HG03521 (cell line): ENCODE measurements around the gene AUH.
A peak's percentile ranks its signal among the peaks of the same experiment; 100 is the strongest.
"Not testable (repeated sequence)": the region's sequence is repeated elsewhere in the genome, so short reads cannot be mapped to it uniquely, and the experiment has no call there.

Experiments
- ATAC-seq: cut with Tn5 transposase; IDR thresholded peaks from one replicate; pipeline ENCODE4 v1.9.1; 2021; ENCODE audit warnings: mild to moderate bottlenecking, moderate library complexity; ENCODE audit not compliant: unreplicated experiment

AUH gene

GRCh38 chr9:91212596-91213243 lies 149.0 kb downstream of the AUH start:
- ATAC-seq: no peak

GRCh38 chr9:91211919-91212318 lies 149.8 kb downstream of the AUH start:
- ATAC-seq: no peak

- ATAC-seq: no peak
These were observed 150.3 kb downstream of the AUH start for GRCh38 chr9:91211414-91211813.

- ATAC-seq: no peak
These were observed 151.4 kb downstream of the AUH start for GRCh38 chr9:91210318-91210717.

- no peak for ATAC-seq
These were observed 152.9 kb downstream of the AUH start for GRCh38 chr9:91208837-91209236.

- no peak for ATAC-seq
These were observed 153.3 kb downstream of the AUH start for GRCh38 chr9:91208419-91208745.

- peak; percentile 63 for ATAC-seq
These were observed 153.8 kb downstream of the AUH start for GRCh38 chr9:91207729-91208418.

- no peak for ATAC-seq
These were observed 154.4 kb downstream of the AUH start for GRCh38 chr9:91207397-91207728.

GRCh38 chr9:91206806-91207205 lies 154.9 kb downstream of the AUH start:
- no peak for ATAC-seq

GRCh38 chr9:91202736-91203283 lies 158.9 kb downstream of the AUH start:
- no peak for ATAC-seq

- ATAC-seq: no peak
These were observed 160.9 kb downstream of the AUH start for GRCh38 chr9:91200692-91201336.

- ATAC-seq: no peak
These were observed 161.8 kb downstream of the AUH start for GRCh38 chr9:91199739-91200497.

GRCh38 chr9:91198881-91199280 lies 162.8 kb downstream of the AUH start:
- ATAC-seq: not testable (repeated sequence)

- ATAC-seq: no peak
These were observed 163.3 kb downstream of the AUH start for GRCh38 chr9:91198405-91198804.

- no peak for ATAC-seq
These were observed 164.2 kb downstream of the AUH start for GRCh38 chr9:91197232-91198181.

GRCh38 chr9:91196103-91196950 lies 165.4 kb downstream of the AUH start:
- no peak for ATAC-seq

GRCh38 chr9:91195372-91196012 lies 166.2 kb downstream of the AUH start:
- no peak for ATAC-seq

- ATAC-seq: peak; percentile 54
These were observed 167.9 kb downstream of the AUH start for GRCh38 chr9:91193658-91194391.
